GM12878 (cell line): ENCODE measurements around the gene STYXL1. TPM values are rescaled to one million over a fixed set of nuclear protein-coding genes. Genes with fewer than 3 reads are reported as not detected.

ENCODE experiments used
- ATAC-seq: fragments of 200-7000 bp; cut with Tn5 transposase; 3 replicates; pipeline ENCODE4 v1.9.1; 2020; ENCODE audit warnings: mild to moderate bottlenecking, moderate library complexity
- BruUV-seq: library from RNA; stranded (reverse); fragments of 400-500 nt; replicated peaks from 2 replicates; lab custom pipeline; 2021; lab: Mats Ljungman, UMichigan
- CTCF ChIA-PET: fragments of 300-600 bp; sonication (Branson Sonifier 250); formaldehyde crosslinking; extraction: SDS; loops from one replicate; lab custom pipeline; 2021; ENCODE audit warnings: inconsistent platforms; lab: Yijun Ruan, JAX
- POLR2A ChIA-PET: fragments of 350-600 bp; formaldehyde crosslinking; extraction: SDS; loops from one replicate; lab custom pipeline; 2021; ENCODE audit warnings: inconsistent platforms; lab: Charles Lee
- RAD21 ChIA-PET: fragments of 300-600 bp; sonication (Branson Sonifier 250); formaldehyde crosslinking; loops from one replicate; lab custom pipeline; 2023; ENCODE audit warnings: antibody characterized with exemption; ENCODE audit not compliant: unreplicated experiment; lab: Charles Lee
- SMC1A ChIA-PET: fragments of 300-600 bp; sonication (Branson Sonifier 250); formaldehyde crosslinking; loops from one replicate; lab custom pipeline; 2023; ENCODE audit not compliant: unreplicated experiment, uncharacterized antibody; lab: Charles Lee
- DNase-seq: peaks from one replicate; pipeline ENCODE4 v3.0.0-alpha.2; 2011; ENCODE audit warnings: low read depth, low spot score
- FAIRE-seq: peaks from 3 replicates; lab custom pipeline; 2011; peaks lifted over from hg19 to GRCh38; lab: Jason Lieb, UNC
- H2AFZ ChIP-seq: 2 replicates; pipeline ENCODE4 v1.6.0; 2011; ENCODE audit warnings: low read depth, low read length, control low read depth; ENCODE audit not compliant: control insufficient read depth
- H3K27ac ChIP-seq: 2 replicates; pipeline ENCODE4 v1.5.1; 2011; ENCODE audit warnings: control low read depth; ENCODE audit not compliant: control insufficient read depth, insufficient read depth
- H3K27me3 ChIP-seq, 2 experiments: replicated peaks in 1 of 2; 2 replicates each; pipeline versions ENCODE4 v1.6.0 to v1.6.1; 2011; ENCODE audit warnings: low read length in 1 of 2; ENCODE audit not compliant: control insufficient read depth in 2 of 2, insufficient read depth in 2 of 2
- H3K36me3 ChIP-seq, 2 experiments: 2 replicates each; pipeline ENCODE4 v1.5.1; 2011; ENCODE audit warnings: low read length in 1 of 2; ENCODE audit not compliant: control insufficient read depth in 2 of 2, insufficient read depth in 2 of 2
- H3K4me1 ChIP-seq: 2 replicates; pipeline ENCODE4 v1.6.1; 2011; ENCODE audit warnings: mild to moderate bottlenecking, low read length, moderate library complexity, mixed read lengths; ENCODE audit not compliant: control insufficient read depth, insufficient read depth
- H3K4me2 ChIP-seq: 2 replicates; pipeline ENCODE4 v1.6.0; 2011; ENCODE audit warnings: control low read depth; ENCODE audit not compliant: control insufficient read depth, insufficient read depth
- H3K4me3 ChIP-seq: fragments of 200-600 bp; sonication (generic); 2 replicates; pipeline ENCODE4 v1.5.1; 2016
- H3K79me2 ChIP-seq: 2 replicates; pipeline ENCODE4 v1.6.0; 2011; ENCODE audit warnings: low read length; ENCODE audit not compliant: control insufficient read depth, insufficient read depth
- H3K9ac ChIP-seq: 2 replicates; pipeline ENCODE4 v1.8.0; 2011; ENCODE audit warnings: low read length, control low read depth, mixed read lengths; ENCODE audit not compliant: control insufficient read depth, insufficient read depth
- H3K9me3 ChIP-seq: replicated peaks from 3 replicates; pipeline ENCODE4 v1.5.1; 2011; ENCODE audit warnings: mild to moderate bottlenecking, low read length; ENCODE audit not compliant: control insufficient read depth, insufficient read depth
- H4K20me1 ChIP-seq: 2 replicates; pipeline ENCODE4 v1.6.0; 2011; ENCODE audit not compliant: control insufficient read depth, insufficient read depth
- ATF7 ChIP-seq: fragments of 450-650 bp; IDR thresholded peaks from 2 replicates; pipeline ENCODE4 v1.6.1; 2016; ENCODE audit warnings: low read depth, mild to moderate bottlenecking
- BHLHE40 ChIP-seq, 2 experiments: fragments of 450-650 bp in 1 of 2; IDR thresholded peaks; 2 replicates each; pipeline ENCODE4 v1.6.1; 2011 to 2017; ENCODE audit warnings: low read depth in 2 of 2, borderline replicate concordance in 1 of 2, improper control_type of control experiment in 1 of 2, low read length in 1 of 2, mild to moderate bottlenecking in 1 of 2
- CBX3 ChIP-seq: fragments of 200-600 bp; sonication (generic); IDR thresholded peaks from 2 replicates; pipeline ENCODE4 v1.6.1; 2016; ENCODE audit warnings: low read depth, borderline replicate concordance
- HDGF ChIP-seq: fragments of 450-650 bp; IDR thresholded peaks from 2 replicates; pipeline ENCODE4 v1.6.1; 2016; ENCODE audit warnings: antibody characterized with exemption
- JUND ChIP-seq: IDR thresholded peaks from 2 replicates; pipeline ENCODE4 v1.6.1; 2012; ENCODE audit warnings: low read depth, mild to moderate bottlenecking, low read length, improper control_type of control experiment, moderate library complexity
- MTA2 ChIP-seq: fragments of 450-650 bp; IDR thresholded peaks from 2 replicates; pipeline ENCODE4 v1.6.1; 2016; ENCODE audit warnings: low read depth, mild to moderate bottlenecking, moderate library complexity
- NFYB ChIP-seq: IDR thresholded peaks from 2 replicates; pipeline ENCODE4 v1.6.1; 2011; ENCODE audit warnings: low read depth, mild to moderate bottlenecking, low read length, improper control_type of control experiment, moderate library complexity; ENCODE audit not compliant: insufficient read depth
- NR2C2 ChIP-seq: IDR thresholded peaks from 2 replicates; pipeline ENCODE4 v1.6.1; 2011; ENCODE audit warnings: borderline replicate concordance, low read depth; ENCODE audit not compliant: control insufficient read depth, insufficient read length
- PML ChIP-seq: IDR thresholded peaks from 2 replicates; pipeline ENCODE4 v1.6.1; 2012; ENCODE audit warnings: low read length, inconsistent platforms
- RAD51 ChIP-seq: fragments of 450-650 bp; IDR thresholded peaks from 2 replicates; pipeline ENCODE4 v1.6.1; 2016; ENCODE audit warnings: moderate library complexity, mild to moderate bottlenecking, inconsistent platforms
- RFX5 ChIP-seq: IDR thresholded peaks from 2 replicates; pipeline ENCODE4 v1.6.1; 2011; ENCODE audit warnings: low read depth, low read length, improper control_type of control experiment
- RUNX3 ChIP-seq: IDR thresholded peaks from 2 replicates; pipeline ENCODE4 v1.6.1; 2012; ENCODE audit warnings: low read length, inconsistent platforms
- SPI1 ChIP-seq: IDR thresholded peaks from 2 replicates; pipeline ENCODE4 v1.6.1; 2011; ENCODE audit warnings: low read depth, mild to moderate bottlenecking, low read length, moderate library complexity, borderline replicate concordance; ENCODE audit not compliant: insufficient read depth
- SREBF2 ChIP-seq: IDR thresholded peaks from 2 replicates; pipeline ENCODE4 v1.6.1; 2012; ENCODE audit warnings: mild to moderate bottlenecking, low read length
- TCF12 ChIP-seq: IDR thresholded peaks from 2 replicates; pipeline ENCODE4 v1.6.1; 2011; ENCODE audit warnings: low read depth, mild to moderate bottlenecking, low read length
- WRNIP1 ChIP-seq: IDR thresholded peaks from 2 replicates; pipeline ENCODE4 v1.6.1; 2011; ENCODE audit warnings: low read depth, low read length, improper control_type of control experiment, borderline replicate concordance
- YY1 ChIP-seq: IDR thresholded peaks from 2 replicates; pipeline ENCODE4 v1.6.1; 2011; ENCODE audit warnings: low read depth, mild to moderate bottlenecking, low read length
- ZNF217 ChIP-seq: fragments of 450-650 bp; IDR thresholded peaks from 2 replicates; pipeline ENCODE4 v1.6.1; 2017; ENCODE audit warnings: antibody characterized with exemption, mild to moderate bottlenecking
- ZNF592 ChIP-seq: fragments of 450-650 bp; IDR thresholded peaks from 2 replicates; pipeline ENCODE4 v1.6.1; 2017; ENCODE audit warnings: mild to moderate bottlenecking, moderate library complexity
- WGBS: methylation state at CpG from one replicate; pipeline ENCODE4 v1.1.6; 2016; ENCODE audit warnings: low lambda C conversion rate; ENCODE audit not compliant: insufficient replicate concordance, insufficient coverage; ENCODE audit errors: missing lambda C conversion rate; 5-methylcytosine and 5-hydroxymethylcytosine counted together
- in situ Hi-C: fragments of 300-500 bp; cut with MboI; formaldehyde crosslinking; loops from 9 replicates; pipeline ENCODE4 v1.14.3; 2018; ENCODE audit warnings: mixed read lengths
- intact Hi-C: fragments of 100-400 bp; cut with micrococcal nuclease; formaldehyde crosslinking; loops from one replicate; pipeline ENCODE4 v1.14.2; 2022; ENCODE audit not compliant: unreplicated experiment
- polyA plus RNA-seq, 11 experiments: library from polyadenylated mRNA; depleted of rRNA in 4 of 11; unstranded in 6 of 11; stranded (reverse) in 5 of 11; fragments of >200 nt; fragmentation: Nextera tagmentation in 4 of 11; fragmentation: Illumina TruSeq in 1 of 11; extraction: Ambion mirVana in 4 of 11; extraction: Trizol in 1 of 11; gene quantifications; 1 replicate in 1 of 11; 2 replicates in 10 of 11; pipeline versions ENCODE4 v1.2.1 to v1.2.3, GENCODE V29; 2011 to 2016; ENCODE audit warnings: inconsistent platforms in 2 of 11, missing spikeins in 2 of 11, low read depth in 1 of 11
- total RNA-seq, 4 experiments: library from RNA; depleted of rRNA in 3 of 4; stranded (reverse); fragments of >200 nt in 3 of 4; fragmentation: Illumina TruSeq in 1 of 4; extraction: Trizol in 1 of 4; gene quantifications; 2 replicates each; pipeline versions ENCODE4 v1.2.1 to v1.2.3, GENCODE V29; 2013 to 2021
- TF ChIP-seq, protein P1 (sequence below): fragments of 150-350 bp; IDR thresholded peaks from 2 replicates; pipeline ENCODE4 v1.6.1; 2014; ENCODE audit warnings: mild to moderate bottlenecking, low read depth, low read length

The STYXL1 gene
- total and polyA plus RNA-seq, 10 of the 15 experiments (the other 5 are each of a cell fraction or from before 2014, with no cell fraction given) = 18.4 to 65.9 (median 40.7) TPM

DNA sequence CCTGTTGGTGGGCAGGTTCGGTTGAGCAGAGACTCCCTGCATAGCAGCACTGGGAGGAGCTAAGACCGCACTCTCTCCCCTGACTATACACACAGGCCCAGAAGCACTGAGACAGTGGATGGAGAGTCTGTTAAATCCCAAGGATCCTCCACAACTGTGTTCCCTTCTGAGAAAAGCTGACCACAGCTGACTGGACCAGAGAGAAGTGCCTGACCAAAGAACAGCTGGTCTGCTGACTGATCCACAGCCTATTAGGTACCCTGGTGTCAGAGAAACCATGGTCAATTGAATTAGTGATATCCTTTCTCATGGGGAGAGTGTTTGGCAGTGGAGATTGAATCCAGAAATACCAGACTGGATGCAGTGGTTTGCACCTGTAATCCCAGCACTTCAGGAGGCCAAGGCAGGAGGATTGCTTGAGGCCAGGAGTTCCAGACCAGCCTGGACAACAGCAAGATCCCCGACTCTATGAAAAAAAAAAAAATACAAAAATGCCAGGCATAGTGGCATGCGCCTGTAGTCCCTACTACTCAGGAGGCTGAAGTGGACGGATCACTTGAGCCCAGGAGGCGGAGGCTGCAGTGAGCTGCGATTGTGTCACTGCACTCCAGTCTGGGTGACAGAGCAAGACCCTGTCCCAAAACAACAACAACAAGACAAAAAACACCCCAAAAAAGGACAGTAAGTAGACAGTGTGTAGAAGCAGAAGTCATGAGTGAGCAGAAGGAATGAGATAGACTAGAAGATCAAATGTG, 25.6 kb downstream of the STYXL1 start:
- POLR2A ChIA-PET = interaction anchor here (1.3 kb wide), 1 partner anchor 12 kb away, joined by 5 read pairs; no protein-coding TSS in a partner anchor
- WGBS = 89% methylated on average over 7 of the region's 7 CpGs

More for the DNA sequence above, 25.6 kb downstream of the STYXL1 start:
- H3K4me3 ChIP-seq = no peak overlapping the region
- peaks cover 10% of the 10 kb centered on the region; the same call in 1 of the 2 replicates for H3K4me1 ChIP-seq
- H2AFZ ChIP-seq = no peak overlapping the region
- SMC1A ChIA-PET = interaction anchor here (2.5 kb wide), 2 partner anchors 152 to 157 kb away, joined by 9 to 31 read pairs; no protein-coding TSS in a partner anchor
- no peaks in the 10 kb centered on the region for H3K27me3 ChIP-seq
- BruUV-seq = no TSS peak
- no peak for TF ChIP-seq MTA2
- TF ChIP-seq SREBF2 = no peak
- TF ChIP-seq RAD51 = no peak
- TF ChIP-seq ZNF592 = no peak
- TF ChIP-seq BHLHE40 (IDR thresholded peaks at IDR 0.05; ENCODE audit: borderline replicate concordance in 1 of 2, low read depth in 2 of 2, low read length in 1 of 2) = no peak
- no peak for TF ChIP-seq JUND
- no peak for TF ChIP-seq NFYB
- TF ChIP-seq SPI1 = no peak
- no peak for TF ChIP-seq CBX3
- TF ChIP-seq ZNF217 = no peak
- TF ChIP-seq WRNIP1 = no peak
- no peak for TF ChIP-seq PML
- TF ChIP-seq HDGF = no peak
- no peak for TF ChIP-seq NR2C2
- TF ChIP-seq TCF12 = no peak
- no peak for TF ChIP-seq RUNX3
- TF ChIP-seq, protein P1, sequence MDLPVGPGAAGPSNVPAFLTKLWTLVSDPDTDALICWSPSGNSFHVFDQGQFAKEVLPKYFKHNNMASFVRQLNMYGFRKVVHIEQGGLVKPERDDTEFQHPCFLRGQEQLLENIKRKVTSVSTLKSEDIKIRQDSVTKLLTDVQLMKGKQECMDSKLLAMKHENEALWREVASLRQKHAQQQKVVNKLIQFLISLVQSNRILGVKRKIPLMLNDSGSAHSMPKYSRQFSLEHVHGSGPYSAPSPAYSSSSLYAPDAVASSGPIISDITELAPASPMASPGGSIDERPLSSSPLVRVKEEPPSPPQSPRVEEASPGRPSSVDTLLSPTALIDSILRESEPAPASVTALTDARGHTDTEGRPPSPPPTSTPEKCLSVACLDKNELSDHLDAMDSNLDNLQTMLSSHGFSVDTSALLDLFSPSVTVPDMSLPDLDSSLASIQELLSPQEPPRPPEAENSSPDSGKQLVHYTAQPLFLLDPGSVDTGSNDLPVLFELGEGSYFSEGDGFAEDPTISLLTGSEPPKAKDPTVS = no peak
- no peak for TF ChIP-seq RFX5
- no peak for TF ChIP-seq YY1
- no peak for TF ChIP-seq ATF7
- H3K9ac ChIP-seq = no peak overlapping the region
- no peak for ATAC-seq
- no peak overlapping the region for H3K4me2 ChIP-seq
- intact Hi-C loops (loop anchor here (5.0 kb wide), 1 partner anchor 105 kb away; the partner anchor contains the start of gene POR), in situ Hi-C loops (loop anchor here (5.0 kb wide), 1 partner anchor 155 kb away; no protein-coding TSS in a partner anchor)
- RAD21 ChIA-PET = interaction anchor here (3.9 to 6.4 kb wide), 2 partner anchors 13 to 157 kb away, joined by 21 to 115 read pairs; no protein-coding TSS in a partner anchor
- H3K9me3 ChIP-seq = no peaks in the 10 kb centered on the region
- H4K20me1 ChIP-seq = no peaks in the 10 kb centered on the region
- no peaks in the 10 kb centered on the region for H3K79me2 ChIP-seq
- no peak for FAIRE-seq
- H3K27ac ChIP-seq = no peak overlapping the region
- CTCF ChIA-PET = interaction anchor here (1.0 to 7.7 kb wide), 2 partner anchors 154 to 160 kb away, joined by 3 to 247 read pairs; no protein-coding TSS in a partner anchor
- DNase-seq = no peak
- H3K36me3 ChIP-seq = peaks cover 0 to 7% of the 10 kb centered on the region in 2 experiments; a peak in 2 of 4 replicates
